AG04450 (cell line): ENCODE results near the gene PRR7. TPM values are rescaled to one million over a fixed set of nuclear protein-coding genes. Genes with fewer than 3 reads are reported as not detected.
A peak's percentile ranks its signal among the peaks of the same experiment; 100 is the strongest.
"Not testable (repeated sequence)": the region's sequence is repeated elsewhere in the genome, so short reads cannot be mapped to it uniquely, and the experiment has no call there.

Source experiments
- CTCF ChIA-PET: fragments of 300-600, 350-600 bp; formaldehyde crosslinking; extraction: SDS; loops from one replicate; lab custom pipeline; 2022; ENCODE audit warnings: antibody characterized with exemption, inconsistent platforms; lab: Charles Lee
- POLR2A ChIA-PET: fragments of 350-600 bp; formaldehyde crosslinking; extraction: SDS; loops from one replicate; lab custom pipeline; 2021; ENCODE audit warnings: antibody characterized with exemption, inconsistent platforms; lab: Yijun Ruan, JAX
- DNase-seq: peaks from one replicate; pipeline ENCODE4 v3.0.0-alpha.2; 2011; ENCODE audit warnings: low read depth, low spot score
- H3K27ac ChIP-seq: one replicate; pipeline ENCODE4 v1.5.1; 2012; ENCODE audit warnings: low read depth, low read length, control low read depth
- H3K27me3 ChIP-seq: one replicate; pipeline ENCODE4 v1.6.0; 2012; ENCODE audit warnings: low read length; ENCODE audit not compliant: control insufficient read depth, insufficient read depth
- H3K4me3 ChIP-seq: 2 replicates; pipeline ENCODE4 v1.5.1; 2011; ENCODE audit warnings: mild to moderate bottlenecking, low read depth, low read length, control low read depth
- H3K9me3 ChIP-seq: 2 replicates; pipeline ENCODE4 v1.5.1; 2012; ENCODE audit warnings: low read length; ENCODE audit not compliant: control insufficient read depth, insufficient read depth
- CTCF ChIP-seq: IDR thresholded peaks from 2 replicates; pipeline ENCODE4 v1.5.1; 2011; ENCODE audit warnings: low read depth, low read length, control low read depth, inconsistent platforms
- polyA plus RNA-seq: library from polyadenylated mRNA; depleted of rRNA; stranded (reverse); fragments of >200 nt; gene quantifications from 2 replicates; pipeline ENCODE4 v1.2.3, GENCODE V29; 2011

PRR7 gene
- polyA plus RNA-seq, 1 experiment = 1.0 TPM

- H3K4me3 ChIP-seq = no peak overlapping the region
- no peaks in the 10 kb centered on the region; the same call in 1 of the 2 replicates for H3K9me3 ChIP-seq
- no peak for DNase-seq
- H3K27ac ChIP-seq = peak overlapping the region; percentile 57
- no peak for TF ChIP-seq CTCF
- H3K27me3 ChIP-seq = no peaks in the 10 kb centered on the region
- ChIA-PET POLR2A (interaction anchor here (1.3 to 6.2 kb wide), 3 partner anchors 9 to 13 kb away, joined by 4 to 42 read pairs (median 6); partner anchors contain the start of gene PDLIM7), CTCF (interaction anchor here (0.7 kb wide), 1 partner anchor 14 kb away, joined by 3 read pairs; no protein-coding TSS in a partner anchor)
These were observed 38.4 kb downstream of the PRR7 start for GRCh38 chr5:177484902-177485549.

GRCh38 chr5:177485753-177486152 lies 39.1 kb downstream of the PRR7 start:
- POLR2A ChIA-PET = interaction anchor here (1.3 to 6.2 kb wide), 4 partner anchors 9 to 21 kb away, joined by 4 to 42 read pairs (median 8); partner anchors contain the start of gene PDLIM7
- not testable (repeated sequence) for H3K27ac ChIP-seq

GRCh38 chr5:177486256-177486655 lies 39.6 kb downstream of the PRR7 start:
- CTCF ChIA-PET = no interaction called here
- Histone ChIP-seq H3K27ac (no peak overlapping the region), H3K27me3 (no peaks in the 10 kb centered on the region), H3K4me3 (no peak overlapping the region), H3K9me3 (no peaks in the 10 kb centered on the region; the same call in 1 of the 2 replicates)
- POLR2A ChIA-PET = interaction anchor here (1.7 to 12.1 kb wide), 3 partner anchors 9 to 21 kb away, joined by 10 to 230 read pairs (median 42); partner anchors contain the start of genes DBN1 and PDLIM7
- no peak for DNase-seq
- TF ChIP-seq CTCF = no peak

More at GRCh38 chr5:177485753-177486152, 39.1 kb downstream of the PRR7 start:
- CTCF ChIA-PET = interaction anchor here (0.7 kb wide), 1 partner anchor 14 kb away, joined by 3 read pairs; no protein-coding TSS in a partner anchor
- not testable (repeated sequence) for H3K9me3 ChIP-seq, H3K27me3 ChIP-seq, H3K4me3 ChIP-seq, DNase-seq

GRCh38 chr5:177487144-177487543 lies 40.5 kb downstream of the PRR7 start:
- ChIA-PET POLR2A (interaction anchor here (1.7 to 12.1 kb wide), 3 partner anchors 9 to 20 kb away, joined by 10 to 230 read pairs (median 42); partner anchors contain the start of genes DBN1 and PDLIM7), CTCF (interaction anchor here (2.1 kb wide), 1 partner anchor 14 kb away, joined by 9 read pairs; no protein-coding TSS in a partner anchor)
- H3K9me3 ChIP-seq = no peaks in the 10 kb centered on the region; the same call in 1 of the 2 replicates
- DNase-seq = no peak
- H3K27ac ChIP-seq = peak overlapping the region; percentile 21
- TF ChIP-seq CTCF = no peak
- H3K4me3 ChIP-seq = no peak overlapping the region
- no peaks in the 10 kb centered on the region for H3K27me3 ChIP-seq

GRCh38 chr5:177487975-177488374 lies 41.4 kb downstream of the PRR7 start:
- H3K4me3 ChIP-seq = no peak overlapping the region
- TF ChIP-seq CTCF = no peak
- no peak overlapping the region for H3K27ac ChIP-seq
- POLR2A ChIA-PET = interaction anchor here (6.2 to 12.1 kb wide), 2 partner anchors 8 to 11 kb away, joined by 42 to 230 read pairs; partner anchors contain the start of genes DBN1 and PDLIM7
- CTCF ChIA-PET = interaction anchor here (2.1 kb wide), 1 partner anchor 13 kb away, joined by 9 read pairs; no protein-coding TSS in a partner anchor
- no peak for DNase-seq
- H3K9me3 ChIP-seq = no peaks in the 10 kb centered on the region; the same call in 1 of the 2 replicates
- no peaks in the 10 kb centered on the region for H3K27me3 ChIP-seq
